ENCODE measurements around the gene ARMH1.
"Not testable (repeated sequence)": the region's sequence is repeated elsewhere in the genome, so short reads cannot be mapped to it uniquely, and the experiment has no call there.

The ARMH1 gene

DNA sequence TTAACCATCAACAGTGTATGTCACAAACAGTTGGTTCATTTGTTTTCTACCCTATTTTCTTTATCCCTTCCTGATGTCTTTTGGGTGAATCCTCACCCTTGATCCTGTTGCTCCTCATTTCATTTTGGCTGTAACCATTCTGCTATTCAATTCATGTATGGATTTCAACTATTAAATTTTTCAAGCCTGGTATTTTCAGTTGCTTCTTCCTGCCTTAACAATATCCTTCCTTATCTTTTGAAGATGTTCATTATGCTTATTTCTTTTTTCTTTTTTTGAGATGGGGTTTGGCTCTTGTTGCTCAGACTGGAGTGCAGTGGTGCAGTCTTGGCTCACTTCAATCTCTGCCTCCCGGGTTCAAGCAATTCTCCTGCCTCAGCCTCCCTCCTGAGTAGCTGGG, 59.3 kb downstream of the ARMH1 start:
- TF ChIP-seq, protein P1, sequence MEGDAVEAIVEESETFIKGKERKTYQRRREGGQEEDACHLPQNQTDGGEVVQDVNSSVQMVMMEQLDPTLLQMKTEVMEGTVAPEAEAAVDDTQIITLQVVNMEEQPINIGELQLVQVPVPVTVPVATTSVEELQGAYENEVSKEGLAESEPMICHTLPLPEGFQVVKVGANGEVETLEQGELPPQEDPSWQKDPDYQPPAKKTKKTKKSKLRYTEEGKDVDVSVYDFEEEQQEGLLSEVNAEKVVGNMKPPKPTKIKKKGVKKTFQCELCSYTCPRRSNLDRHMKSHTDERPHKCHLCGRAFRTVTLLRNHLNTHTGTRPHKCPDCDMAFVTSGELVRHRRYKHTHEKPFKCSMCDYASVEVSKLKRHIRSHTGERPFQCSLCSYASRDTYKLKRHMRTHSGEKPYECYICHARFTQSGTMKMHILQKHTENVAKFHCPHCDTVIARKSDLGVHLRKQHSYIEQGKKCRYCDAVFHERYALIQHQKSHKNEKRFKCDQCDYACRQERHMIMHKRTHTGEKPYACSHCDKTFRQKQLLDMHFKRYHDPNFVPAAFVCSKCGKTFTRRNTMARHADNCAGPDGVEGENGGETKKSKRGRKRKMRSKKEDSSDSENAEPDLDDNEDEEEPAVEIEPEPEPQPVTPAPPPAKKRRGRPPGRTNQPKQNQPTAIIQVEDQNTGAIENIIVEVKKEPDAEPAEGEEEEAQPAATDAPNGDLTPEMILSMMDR (conservative IDR thresholded peaks at IDR 0.05; ENCODE audit: low read depth, low read length): no peak
- H3K79me2 ChIP-seq (ENCODE audit: insufficient read depth, low read depth): no peaks in the 10 kb centered on the region
- no peak overlapping the region for H3K9ac ChIP-seq
- H2AFZ ChIP-seq (ENCODE audit: low read depth): no peak overlapping the region
- H3K4me2 ChIP-seq: no peak overlapping the region
- peaks cover 27% of the 10 kb centered on the region for H3K4me1 ChIP-seq (ENCODE audit: low read depth, poor library complexity, severe bottlenecking)
- H3K36me3 ChIP-seq (ENCODE audit: insufficient read depth): no peaks in the 10 kb centered on the region
- no peak overlapping the region for H3K4me3 ChIP-seq (IDR thresholded peaks at IDR 0.05; ENCODE audit: insufficient read depth, low read depth, low read length)
- H3K27me3 ChIP-seq (ENCODE audit: insufficient read depth, low read depth): no peaks in the 10 kb centered on the region
- H3K27ac ChIP-seq: no peak overlapping the region
- no peaks in the 10 kb centered on the region for H4K20me1 ChIP-seq (ENCODE audit: insufficient read depth)

DNA sequence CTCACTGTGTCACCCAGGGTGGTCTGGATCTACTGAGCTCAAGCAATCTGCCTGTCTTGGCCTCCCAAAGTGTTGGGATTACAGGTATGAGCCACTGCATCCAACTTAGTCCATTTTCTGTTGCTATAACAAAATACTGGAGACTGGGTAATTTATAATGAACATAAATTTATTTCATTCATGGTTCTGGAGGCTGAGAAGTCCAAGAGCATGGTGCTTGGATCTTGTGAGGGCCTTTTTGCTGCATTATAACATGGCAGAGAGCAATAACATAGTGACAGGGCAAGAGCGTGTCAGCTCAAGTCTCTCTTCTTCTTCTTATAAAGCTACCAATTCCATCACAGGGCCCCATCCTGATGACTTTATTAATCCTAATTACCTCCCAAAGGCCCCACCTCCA, 61.5 kb downstream of the ARMH1 start:
- Histone ChIP-seq H3K36me3 (ENCODE audit: insufficient read depth) (no peaks in the 10 kb centered on the region), H3K4me1 (ENCODE audit: low read depth, poor library complexity, severe bottlenecking) (peaks cover 23% of the 10 kb centered on the region), H3K4me2 (no peak overlapping the region), H3K4me3 (IDR thresholded peaks at IDR 0.05; ENCODE audit: insufficient read depth, low read depth, low read length) (no peak overlapping the region), H4K20me1 (ENCODE audit: insufficient read depth) (no peaks in the 10 kb centered on the region), H3K9ac (no peak overlapping the region), H3K79me2 (ENCODE audit: insufficient read depth, low read depth) (peaks cover 12% of the 10 kb centered on the region), H3K27me3 (ENCODE audit: insufficient read depth, low read depth) (no peaks in the 10 kb centered on the region), H2AFZ (ENCODE audit: low read depth) (no peak overlapping the region), H3K27ac (no peak overlapping the region)
- TF ChIP-seq, protein P1 (conservative IDR thresholded peaks at IDR 0.05; ENCODE audit: low read depth, low read length): no peak

DNA sequence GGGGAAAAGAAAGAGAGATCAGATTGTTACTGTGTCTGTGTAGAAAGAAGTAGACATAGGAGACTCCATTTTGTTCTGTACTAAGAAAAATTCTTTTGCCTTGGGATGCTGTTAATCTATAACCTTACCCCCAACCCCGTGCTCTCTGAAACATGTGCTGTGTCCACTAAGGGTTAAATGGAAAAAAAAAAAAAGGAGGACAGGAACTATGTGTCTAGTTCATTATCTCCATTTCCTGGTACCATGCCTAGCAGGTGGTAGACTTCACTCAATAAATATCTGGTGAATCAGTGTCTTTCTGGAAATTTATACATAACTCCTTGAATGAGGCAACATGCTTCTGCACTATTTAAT, 64.4 kb downstream of the ARMH1 start:
- Histone ChIP-seq H3K4me1 (ENCODE audit: low read depth, poor library complexity, severe bottlenecking) (peaks cover 34% of the 10 kb centered on the region), H2AFZ (ENCODE audit: low read depth) (peak overlapping the region; percentile 84), H3K27ac (peak overlapping the region; percentile 38; the same call in 1 of the 2 replicates), H3K4me2 (peak overlapping the region; percentile 54), H3K79me2 (ENCODE audit: insufficient read depth, low read depth) (peaks cover 42% of the 10 kb centered on the region), H3K9ac (peak overlapping the region; percentile 64; the same call in 1 of the 2 replicates)
- not testable (repeated sequence) for H3K27me3 ChIP-seq (ENCODE audit: insufficient read depth, low read depth); H3K4me3 ChIP-seq (IDR thresholded peaks at IDR 0.05; ENCODE audit: insufficient read depth, low read depth, low read length); H3K36me3 ChIP-seq (ENCODE audit: insufficient read depth); H4K20me1 ChIP-seq (ENCODE audit: insufficient read depth)

DNA sequence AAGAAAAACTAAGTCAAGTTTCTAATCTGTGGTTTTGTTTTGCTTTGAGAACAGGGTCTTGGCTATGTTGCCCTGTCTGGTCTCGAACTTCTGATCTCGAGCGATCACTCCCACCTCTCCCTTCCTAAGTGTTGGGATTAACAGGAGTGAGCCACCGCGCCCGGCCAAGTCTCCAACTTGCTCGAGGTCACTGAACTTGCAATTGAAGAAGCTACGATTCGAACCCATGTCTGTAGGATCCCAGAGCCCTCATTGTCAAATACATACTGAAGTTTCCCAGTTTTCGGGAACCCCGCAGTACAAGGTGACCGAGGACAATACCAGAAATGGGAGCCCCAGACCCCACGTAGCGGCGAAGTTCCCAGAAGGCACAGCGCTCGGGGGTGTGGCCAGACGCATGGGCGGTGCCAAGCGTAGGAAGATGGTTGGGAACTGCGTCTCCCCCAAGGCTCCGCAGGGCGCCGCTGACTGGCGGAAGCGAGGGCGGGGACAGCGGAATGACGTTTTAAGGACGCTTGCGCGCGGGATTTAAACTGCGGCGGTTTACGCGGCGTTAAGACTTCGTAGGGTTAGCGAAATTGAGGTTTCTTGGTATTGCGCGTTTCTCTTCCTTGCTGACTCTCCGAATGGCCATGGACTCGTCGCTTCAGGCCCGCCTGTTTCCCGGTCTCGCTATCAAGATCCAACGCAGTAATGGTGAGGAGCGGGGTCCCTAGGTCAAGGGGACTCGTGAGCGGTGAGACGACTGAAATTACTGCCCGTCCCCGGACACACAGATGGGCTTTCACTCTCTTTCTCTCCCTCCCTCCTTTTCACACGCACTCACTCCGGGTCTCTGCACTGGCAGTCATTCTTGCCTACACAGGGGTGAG, 65.0 kb downstream of the ARMH1 start, which contains the start of gene KIF2C:
Gene KIF2C, plus strand, starts transcription at position 531 of the 872 bp plus-strand sequence. Its CDS starts 96 bp downstream, at position 627.
- Histone ChIP-seq H3K36me3 (ENCODE audit: insufficient read depth) (no peaks in the 10 kb centered on the region; the same call in 1 of the 2 replicates), H3K4me3 (IDR thresholded peaks at IDR 0.05; ENCODE audit: insufficient read depth, low read depth, low read length) (peak within 1 kb of the TSS; percentile 83), H3K27ac (peak within 1 kb of the TSS; percentile 53), H3K27me3 (ENCODE audit: insufficient read depth, low read depth) (no peaks in the 10 kb centered on the region), H3K4me1 (ENCODE audit: low read depth, poor library complexity, severe bottlenecking) (peaks cover 37% of the 10 kb centered on the region), H2AFZ (ENCODE audit: low read depth) (peak within 1 kb of the TSS; percentile 84), H4K20me1 (ENCODE audit: insufficient read depth) (no peaks in the 10 kb centered on the region), H3K9ac (peak within 1 kb of the TSS; percentile 64), H3K79me2 (ENCODE audit: insufficient read depth, low read depth) (peaks cover 48% of the 10 kb centered on the region), H3K4me2 (peak within 1 kb of the TSS; percentile 87)
- TF ChIP-seq, protein P1 (conservative IDR thresholded peaks at IDR 0.05; ENCODE audit: low read depth, low read length): no peak

DNA sequence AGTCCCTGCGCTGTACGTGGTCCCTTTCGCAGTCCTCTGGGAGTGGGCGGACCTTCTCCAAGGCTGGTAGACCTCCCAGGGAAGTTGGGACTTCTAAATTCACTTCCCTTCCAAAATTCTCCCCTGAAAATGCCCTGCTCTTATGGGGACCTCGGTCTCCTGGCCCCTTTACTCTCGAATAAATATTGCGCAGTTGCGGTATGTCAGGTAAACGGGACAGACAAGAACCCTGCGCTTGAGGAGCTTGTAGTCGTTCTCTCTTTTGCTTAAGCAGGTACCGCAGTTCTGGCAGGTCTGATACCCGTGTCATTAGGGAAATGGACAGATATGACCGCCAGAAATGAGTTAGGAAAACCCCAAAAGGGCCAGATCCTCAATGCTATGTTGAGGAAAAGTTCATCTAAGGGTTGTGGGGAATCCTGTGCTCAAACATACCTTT, 65.7 kb downstream of the ARMH1 start:
- Histone ChIP-seq H3K79me2 (ENCODE audit: insufficient read depth, low read depth) (peaks cover 54% of the 10 kb centered on the region), H3K27ac (peak overlapping the region; percentile 53), H3K4me2 (peak overlapping the region; percentile 87), H2AFZ (ENCODE audit: low read depth) (peak overlapping the region; percentile 51; the same call in 1 of the 2 replicates), H4K20me1 (ENCODE audit: insufficient read depth) (no peaks in the 10 kb centered on the region), H3K36me3 (ENCODE audit: insufficient read depth) (no peaks in the 10 kb centered on the region; the same call in 1 of the 2 replicates), H3K4me1 (ENCODE audit: low read depth, poor library complexity, severe bottlenecking) (peaks cover 43% of the 10 kb centered on the region), H3K9ac (peak overlapping the region; percentile 64), H3K27me3 (ENCODE audit: insufficient read depth, low read depth) (no peaks in the 10 kb centered on the region), H3K4me3 (IDR thresholded peaks at IDR 0.05; ENCODE audit: insufficient read depth, low read depth, low read length) (peak overlapping the region; percentile 83)
- TF ChIP-seq, protein P1 (conservative IDR thresholded peaks at IDR 0.05; ENCODE audit: low read depth, low read length): no peak
